Subcutaneous abdominal adipose tissue (tissue), 5 donors: ENCODE measurements around the gene F2RL3.

ENCODE experiments used
- H3K27ac ChIP-seq: one replicate; pipeline ENCODE4 v1.7.0; 2013; ENCODE audit warnings: low read depth, mild to moderate bottlenecking, inconsistent platforms, low read length, moderate library complexity
- H3K27me3 ChIP-seq, 5 donors: one replicate each; pipeline ENCODE4 v1.7.0; 2013; ENCODE audit warnings: low read length in 5 of 5, inconsistent platforms in 1 of 5; ENCODE audit not compliant: control insufficient read depth in 5 of 5, insufficient read depth in 4 of 5
- H3K36me3 ChIP-seq, 5 donors: one replicate each; pipeline ENCODE4 v1.7.0; 2013; ENCODE audit warnings: low read length in 5 of 5; ENCODE audit not compliant: control insufficient read depth in 5 of 5, insufficient read depth in 5 of 5
- H3K4me1 ChIP-seq, 5 donors: one replicate each; pipeline ENCODE4 v1.7.0; 2013; ENCODE audit warnings: low read length in 5 of 5, mild to moderate bottlenecking in 3 of 5, moderate library complexity in 1 of 5; ENCODE audit not compliant: control insufficient read depth in 5 of 5, insufficient read depth in 5 of 5
- H3K4me3 ChIP-seq, 5 donors: one replicate each; pipeline ENCODE4 v1.7.0; 2013; ENCODE audit warnings: low read length in 5 of 5, low read depth in 1 of 5
- H3K9ac ChIP-seq, 5 donors: one replicate each; pipeline ENCODE4 v1.7.0; 2013; ENCODE audit warnings: low read length in 5 of 5, mild to moderate bottlenecking in 4 of 5, moderate library complexity in 3 of 5
- H3K9me3 ChIP-seq, 5 donors: one replicate each; pipeline ENCODE4 v1.7.0; 2013; ENCODE audit warnings: low read length in 5 of 5; ENCODE audit not compliant: control insufficient read depth in 5 of 5
- donor health status: healthy.
- donor health status: healthy.
- donor health status: healthy.
- donor health status: healthy.
- donor health status: healthy.

Gene F2RL3

GRCh38 chr19:16885166-16885565, 3.6 kb upstream of the F2RL3 start:
- H3K27ac ChIP-seq: no peak overlapping the region
- no peak overlapping the region for H3K4me3 ChIP-seq
- peaks cover 0 to 52% (median 36%) of the 10 kb centered on the region in 5 donors for H3K4me1 ChIP-seq

DNA sequence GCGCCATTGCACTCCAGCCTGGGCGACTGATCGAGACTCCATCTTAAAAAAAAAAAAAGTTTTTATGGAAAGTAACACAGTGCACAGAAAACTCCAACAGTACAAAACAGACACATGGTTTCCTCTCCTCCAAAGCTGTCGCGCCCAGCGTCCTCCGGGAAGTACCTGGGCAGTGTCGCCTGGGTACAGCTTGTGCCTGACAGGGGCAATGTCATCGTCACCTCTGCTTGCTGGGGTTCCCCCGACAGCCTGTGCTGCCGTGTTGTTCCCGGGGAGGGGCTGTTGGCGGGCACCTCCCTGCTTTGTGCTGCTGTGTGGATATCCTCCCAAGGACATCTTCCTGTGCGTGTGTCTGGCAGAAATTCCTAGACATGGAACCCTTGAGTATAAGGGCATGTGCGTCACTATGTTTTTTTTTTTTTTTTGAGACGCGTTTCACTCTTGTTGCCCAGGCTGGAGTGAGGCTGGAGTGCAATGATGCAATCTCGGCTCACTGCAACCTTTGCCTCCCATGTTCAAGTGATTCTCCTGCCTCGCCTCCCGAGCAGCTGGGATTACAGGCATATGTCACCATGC, 2.4 kb upstream of the F2RL3 start:
- Histone ChIP-seq H3K9me3 (peaks cover 2 to 22% (median 14%) of the 10 kb centered on the region in 5 donors), H3K27ac (no peak overlapping the region), H3K9ac (peak overlapping the region in 1 of 5 donors; percentile 41), H3K4me3 (peak overlapping the region in 2 of 5 donors; percentile 22 to 44), H3K27me3 (peaks cover 0 to 4% (median 0%) of the 10 kb centered on the region in 5 donors), H3K4me1 (peaks cover 0 to 48% (median 31%) of the 10 kb centered on the region in 5 donors), H3K36me3 (no peaks in the 10 kb centered on the region)

More at GRCh38 chr19:16885166-16885565, 3.6 kb upstream of the F2RL3 start:
- H3K9me3 ChIP-seq: peaks cover 2 to 30% (median 17%) of the 10 kb centered on the region in 5 donors
- peaks cover 0 to 3% (median 2%) of the 10 kb centered on the region in 5 donors for H3K36me3 ChIP-seq
- no peak overlapping the region for H3K9ac ChIP-seq
- H3K27me3 ChIP-seq: peaks cover 0 to 4% (median 0%) of the 10 kb centered on the region in 5 donors

DNA sequence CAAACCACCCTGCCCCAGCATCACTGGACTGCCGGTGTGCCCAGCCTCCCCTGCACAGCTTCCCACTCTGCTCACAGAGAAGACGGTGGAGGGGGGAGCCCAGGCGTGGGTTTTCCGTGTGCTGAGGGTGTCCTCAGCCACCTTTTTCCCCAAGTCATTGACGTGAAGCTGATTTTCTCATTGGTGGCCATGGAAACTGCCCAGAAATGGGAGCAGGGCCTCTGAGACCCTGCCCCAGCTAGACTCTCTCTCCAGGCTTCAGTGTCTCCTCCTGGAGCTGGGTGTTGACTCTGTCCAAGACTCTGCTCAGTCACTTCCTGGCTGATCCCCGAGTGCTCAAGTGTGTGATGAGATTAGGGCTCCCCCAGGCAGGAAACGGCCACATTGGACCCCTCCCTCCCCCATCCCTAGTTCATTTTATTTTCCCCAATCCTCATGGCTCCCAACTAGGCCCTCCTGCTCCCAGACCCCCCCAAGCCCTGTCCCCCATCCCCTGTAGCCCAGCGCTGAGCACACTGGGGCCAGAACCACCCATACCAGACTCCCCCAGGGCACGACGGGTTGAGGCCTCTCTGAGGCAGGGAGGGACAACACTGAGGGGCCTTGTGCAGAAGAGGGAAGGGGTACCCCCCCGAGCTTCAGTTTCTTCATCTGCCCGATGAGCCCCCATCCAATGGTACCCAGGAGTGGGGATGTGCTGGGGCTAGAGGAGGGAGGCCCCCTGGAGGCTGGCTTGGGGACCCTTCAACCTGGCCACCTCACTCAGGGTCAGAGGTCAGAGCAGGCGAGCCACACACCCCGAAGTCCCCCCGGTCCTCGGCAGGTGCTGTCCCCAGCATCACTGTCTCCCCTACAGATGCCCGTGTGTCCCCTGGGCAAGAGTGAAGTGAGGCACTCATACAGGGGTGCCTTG, 1.2 kb upstream of the F2RL3 start:
- H3K4me1 ChIP-seq: peaks cover 0 to 49% (median 34%) of the 10 kb centered on the region in 5 donors
- H3K27me3 ChIP-seq: peaks cover 0 to 4% (median 0%) of the 10 kb centered on the region in 5 donors
- H3K9ac ChIP-seq: no peak overlapping the region
- no peak overlapping the region for H3K27ac ChIP-seq
- H3K4me3 ChIP-seq: no peak overlapping the region
- no peaks in the 10 kb centered on the region for H3K36me3 ChIP-seq
- H3K9me3 ChIP-seq: peaks cover 0 to 10% (median 3%) of the 10 kb centered on the region in 5 donors

GRCh38 chr19:16889366-16889882, 625 bp downstream of the F2RL3 start:
- H3K36me3 ChIP-seq: no peaks in the 10 kb centered on the region
- peaks cover 0 to 4% (median 0%) of the 10 kb centered on the region in 5 donors for H3K27me3 ChIP-seq
- H3K9me3 ChIP-seq: no peaks in the 10 kb centered on the region
- no peak overlapping the region for H3K27ac ChIP-seq
- H3K4me1 ChIP-seq: peaks cover 0 to 68% (median 49%) of the 10 kb centered on the region in 5 donors
- peak overlapping the region in 2 of 5 donors; percentile 19 to 30 for H3K9ac ChIP-seq
- H3K4me3 ChIP-seq: peak overlapping the region in 3 of 5 donors; percentile 36 to 48 (median 44)

DNA sequence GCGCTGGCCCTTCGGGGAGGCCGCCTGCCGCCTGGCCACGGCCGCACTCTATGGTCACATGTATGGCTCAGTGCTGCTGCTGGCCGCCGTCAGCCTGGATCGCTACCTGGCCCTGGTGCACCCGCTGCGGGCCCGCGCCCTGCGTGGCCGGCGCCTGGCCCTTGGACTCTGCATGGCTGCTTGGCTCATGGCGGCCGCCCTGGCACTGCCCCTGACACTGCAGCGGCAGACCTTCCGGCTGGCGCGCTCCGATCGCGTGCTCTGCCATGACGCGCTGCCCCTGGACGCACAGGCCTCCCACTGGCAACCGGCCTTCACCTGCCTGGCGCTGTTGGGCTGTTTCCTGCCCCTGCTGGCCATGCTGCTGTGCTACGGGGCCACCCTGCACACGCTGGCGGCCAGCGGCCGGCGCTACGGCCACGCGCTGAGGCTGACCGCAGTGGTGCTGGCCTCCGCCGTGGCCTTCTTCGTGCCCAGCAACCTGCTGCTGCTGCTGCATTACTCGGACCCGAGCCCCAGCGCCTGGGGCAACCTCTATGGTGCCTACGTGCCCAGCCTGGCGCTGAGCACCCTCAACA, 1.2 kb downstream of the F2RL3 start:
- H3K9ac ChIP-seq: no peak overlapping the region
- H3K9me3 ChIP-seq: no peaks in the 10 kb centered on the region
- peak overlapping the region in 2 of 5 donors; percentile 44 to 48 for H3K4me3 ChIP-seq
- H3K27ac ChIP-seq: no peak overlapping the region
- peaks cover 0 to 4% (median 0%) of the 10 kb centered on the region in 5 donors for H3K27me3 ChIP-seq
- H3K36me3 ChIP-seq: no peaks in the 10 kb centered on the region
- peaks cover 0 to 72% (median 52%) of the 10 kb centered on the region in 5 donors for H3K4me1 ChIP-seq

GRCh38 chr19:16890461-16891184, 1.8 kb downstream of the F2RL3 start:
- H3K27me3 ChIP-seq: peaks cover 0 to 4% (median 0%) of the 10 kb centered on the region in 5 donors
- no peak overlapping the region for H3K9ac ChIP-seq
- peaks cover 0 to 76% (median 52%) of the 10 kb centered on the region in 5 donors for H3K4me1 ChIP-seq
- H3K36me3 ChIP-seq: no peaks in the 10 kb centered on the region
- no peak overlapping the region for H3K27ac ChIP-seq
- no peak overlapping the region for H3K4me3 ChIP-seq
- no peaks in the 10 kb centered on the region for H3K9me3 ChIP-seq

- Histone ChIP-seq H3K9me3 (no peaks in the 10 kb centered on the region), H3K4me1 (peaks cover 0 to 75% (median 50%) of the 10 kb centered on the region in 5 donors), H3K27me3 (peaks cover 0 to 4% (median 0%) of the 10 kb centered on the region in 5 donors), H3K27ac (no peak overlapping the region), H3K9ac (no peak overlapping the region), H3K4me3 (no peak overlapping the region), H3K36me3 (no peaks in the 10 kb centered on the region)
Observed at GRCh38 chr19:16891696-16892382, 3.0 kb downstream of the F2RL3 start.

DNA sequence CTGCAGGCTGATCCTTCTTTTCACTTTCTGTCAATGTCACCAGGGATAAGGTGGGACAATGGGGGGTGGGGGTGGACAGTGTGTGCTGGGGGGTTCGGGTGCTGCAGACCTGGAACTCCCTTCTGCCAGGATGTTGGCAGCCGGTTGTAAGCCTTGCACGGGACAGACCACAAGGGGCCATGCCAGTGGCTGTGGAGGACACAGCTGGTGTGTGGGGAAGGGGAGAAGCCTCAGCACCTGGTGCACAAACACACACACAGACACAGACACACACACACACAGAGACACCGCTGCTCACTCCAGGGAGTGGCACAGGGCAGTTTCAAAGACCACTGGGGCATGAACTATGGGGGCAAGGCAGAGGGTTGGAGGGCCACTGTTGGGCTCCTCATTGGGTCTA, 3.6 kb downstream of the F2RL3 start:
- no peaks in the 10 kb centered on the region for H3K9me3 ChIP-seq
- H3K4me1 ChIP-seq: peaks cover 0 to 71% (median 48%) of the 10 kb centered on the region in 5 donors
- no peak overlapping the region for H3K27ac ChIP-seq
- H3K4me3 ChIP-seq: no peak overlapping the region
- no peaks in the 10 kb centered on the region for H3K36me3 ChIP-seq
- peaks cover 0 to 4% (median 0%) of the 10 kb centered on the region in 5 donors for H3K27me3 ChIP-seq
- H3K9ac ChIP-seq: no peak overlapping the region
